Neural cell (in vitro differentiated cells): ENCODE measurements around the gene PEAR1. TPM values are rescaled to one million over a fixed set of nuclear protein-coding genes. Genes with fewer than 3 reads are reported as not detected.

Experiments
- H2AFZ ChIP-seq: fragments of 200-600, 300-800 bp; sonication (generic), shearing (Covaris generic); 2 replicates; pipeline ENCODE4 v1.6.0; 2014; ENCODE audit warnings: low read depth, mild to moderate bottlenecking, antibody characterized with exemption, low read length, moderate library complexity
- H3F3A ChIP-seq: fragments of 200-600 bp; shearing (Covaris generic); 2 replicates; pipeline ENCODE4 v1.6.1; 2016; ENCODE audit warnings: mild to moderate bottlenecking, moderate library complexity, mixed read lengths, antibody characterized with exemption, low read length; ENCODE audit not compliant: insufficient read depth, poor library complexity, severe bottlenecking
- H3K27ac ChIP-seq: fragments of 200-600, 300-800 bp; sonication (generic), shearing (Covaris generic); 2 replicates; pipeline ENCODE4 v1.5.1; 2014; ENCODE audit warnings: mild to moderate bottlenecking, low read length, moderate library complexity
- H3K27me3 ChIP-seq: fragments of 300-800, 200-600 bp; sonication (generic), shearing (Covaris generic); 2 replicates; pipeline ENCODE4 v1.6.0; 2014; ENCODE audit warnings: mild to moderate bottlenecking, low read depth, low read length, moderate library complexity; ENCODE audit not compliant: insufficient read depth
- H3K36me3 ChIP-seq: fragments of 300-800, 200-600 bp; sonication (generic), shearing (Covaris generic); 2 replicates; pipeline ENCODE4 v1.5.1; 2014; ENCODE audit warnings: mild to moderate bottlenecking, antibody characterized with exemption, low read length, moderate library complexity; ENCODE audit not compliant: insufficient read depth
- H3K4me2 ChIP-seq: fragments of 300-800, 200-600 bp; sonication (generic), shearing (Covaris generic); 2 replicates; pipeline ENCODE4 v1.6.0; 2014; ENCODE audit warnings: mild to moderate bottlenecking, low read length
- H3K4me3 ChIP-seq: fragments of 300-800, 200-600 bp; sonication (generic), shearing (Covaris generic); 2 replicates; pipeline ENCODE4 v1.5.1; 2014; ENCODE audit warnings: mild to moderate bottlenecking, low read length, moderate library complexity
- H3K79me2 ChIP-seq: fragments of 200-600 bp; shearing (Covaris generic); replicated peaks from 2 replicates; pipeline ENCODE4 v1.6.0; 2014; ENCODE audit warnings: mild to moderate bottlenecking, low read length, moderate library complexity; ENCODE audit not compliant: insufficient read depth
- H3K9ac ChIP-seq: fragments of 300-800, 200-600 bp; sonication (generic), shearing (Covaris generic); 2 replicates; pipeline ENCODE4 v1.6.1; 2016; ENCODE audit warnings: mild to moderate bottlenecking, low read length, mixed read lengths
- H3K9me2 ChIP-seq: fragments of 200-600 bp; shearing (Covaris generic); 2 replicates; pipeline ENCODE4 v1.6.1; 2016; ENCODE audit warnings: mild to moderate bottlenecking, low read length, mixed read lengths; ENCODE audit not compliant: insufficient read depth
- H3K9me3 ChIP-seq: fragments of 200-600, 300-800 bp; sonication (generic), shearing (Covaris generic); 2 replicates; pipeline ENCODE4 v1.6.1; 2016; ENCODE audit warnings: mild to moderate bottlenecking, mixed run types, low read length, moderate library complexity, mixed read lengths
- H4K20me1 ChIP-seq: fragments of 200-600 bp; shearing (Covaris generic); 2 replicates; pipeline ENCODE4 v1.6.1; 2016; ENCODE audit warnings: mild to moderate bottlenecking, mixed run types; ENCODE audit not compliant: insufficient read depth
- EP300 ChIP-seq: fragments of 450-650 bp; conservative IDR thresholded peaks from 2 replicates; pipeline ENCODE4 v1.6.1; 2014; ENCODE audit warnings: antibody characterized with exemption, mild to moderate bottlenecking, moderate library complexity; ENCODE audit not compliant: poor library complexity, severe bottlenecking
- EZH2 ChIP-seq: fragments of 200-600, 300-800 bp; shearing (Covaris generic), sonication (generic); IDR thresholded peaks from 2 replicates; pipeline ENCODE4 v1.6.1; 2014; ENCODE audit warnings: antibody characterized with exemption, low read length, borderline replicate concordance, mild to moderate bottlenecking; ENCODE audit not compliant: insufficient read depth, poor library complexity, severe bottlenecking
- MXI1 ChIP-seq: fragments of 450-650 bp; conservative IDR thresholded peaks from 2 replicates; pipeline ENCODE4 v1.6.1; 2014; ENCODE audit warnings: antibody characterized with exemption, mild to moderate bottlenecking; ENCODE audit not compliant: poor library complexity, severe bottlenecking
- POLR2AphosphoS5 ChIP-seq: IDR thresholded peaks from 2 replicates; pipeline ENCODE4 v1.6.1; 2012
- RAD21 ChIP-seq: fragments of 450-650 bp; conservative IDR thresholded peaks from 2 replicates; pipeline ENCODE4 v1.6.1; 2014; ENCODE audit warnings: antibody characterized with exemption, mild to moderate bottlenecking, moderate library complexity
- SMC3 ChIP-seq: fragments of 450-650 bp; conservative IDR thresholded peaks from 2 replicates; pipeline ENCODE4 v1.6.1; 2014; ENCODE audit warnings: antibody characterized with exemption, mild to moderate bottlenecking, moderate library complexity; ENCODE audit not compliant: poor library complexity
- TAF1 ChIP-seq: IDR thresholded peaks from 2 replicates; pipeline ENCODE4 v1.6.1; 2012; ENCODE audit warnings: low read depth
- polyA plus RNA-seq: library from polyadenylated mRNA; depleted of rRNA; stranded (reverse); fragments of >200 nt; gene quantifications from 2 replicates; pipeline ENCODE4 v1.2.3, GENCODE V29; 2014
- TF ChIP-seq, protein P1 (sequence below): IDR thresholded peaks from 2 replicates; pipeline ENCODE4 v1.6.1; 2012; ENCODE audit warnings: borderline replicate concordance
- TF ChIP-seq, protein P2 (sequence below): fragments of 450-650 bp; IDR thresholded peaks from 2 replicates; pipeline ENCODE4 v1.5.1; 2014; ENCODE audit warnings: antibody characterized with exemption, mild to moderate bottlenecking, moderate library complexity; ENCODE audit not compliant: poor library complexity, severe bottlenecking

The PEAR1 gene
- polyA plus RNA-seq, 1 donor from 2014 or later = not detected

DNA sequence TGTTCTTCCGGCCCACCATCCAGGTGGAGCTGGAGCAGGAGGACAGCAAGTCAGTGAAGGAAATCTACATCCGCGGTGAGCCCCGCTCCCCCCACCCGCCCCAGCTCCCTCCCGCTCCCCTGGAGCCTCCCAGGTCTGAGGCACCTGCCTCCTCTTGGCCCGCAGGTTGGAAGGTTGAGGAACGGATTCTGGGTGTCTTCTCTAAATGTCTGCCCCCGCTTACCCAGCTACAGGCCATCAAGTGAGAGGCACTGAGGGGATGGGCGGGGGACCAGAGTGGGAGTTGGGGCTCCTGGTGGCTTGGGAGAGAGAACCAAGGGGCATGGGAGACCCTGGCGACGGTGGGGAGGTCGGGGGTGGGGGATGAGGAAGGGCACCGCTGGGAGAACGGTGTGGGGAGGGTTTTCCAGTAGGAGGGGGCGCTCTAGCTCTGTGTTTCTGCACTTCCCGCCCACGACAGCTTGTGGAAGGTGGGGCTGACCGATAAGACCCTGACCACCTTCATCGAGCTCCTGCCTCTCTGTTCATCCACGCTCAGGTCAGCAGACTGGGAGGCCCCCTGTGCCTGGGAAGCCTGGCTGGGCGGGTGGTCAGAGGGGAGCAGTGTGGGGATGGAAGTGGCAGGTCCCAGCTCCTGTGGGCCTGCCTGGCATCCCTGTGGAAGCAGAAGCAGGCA lies 31.1 kb downstream of the PEAR1 start:
- no peak overlapping the region for H3K9ac ChIP-seq
- no peaks in the 10 kb centered on the region for H3F3A ChIP-seq
- no peaks in the 10 kb centered on the region for H3K36me3 ChIP-seq
- no peaks in the 10 kb centered on the region for H4K20me1 ChIP-seq
- no peaks in the 10 kb centered on the region for H3K79me2 ChIP-seq
- no peak overlapping the region for H3K27ac ChIP-seq
- TF ChIP-seq POLR2AphosphoS5 (no peak), RAD21 (no peak), MXI1 (no peak), EZH2 (no peak), SMC3 (no peak), TAF1 (no peak), EP300 (no peak)
- TF ChIP-seq, protein P1, sequence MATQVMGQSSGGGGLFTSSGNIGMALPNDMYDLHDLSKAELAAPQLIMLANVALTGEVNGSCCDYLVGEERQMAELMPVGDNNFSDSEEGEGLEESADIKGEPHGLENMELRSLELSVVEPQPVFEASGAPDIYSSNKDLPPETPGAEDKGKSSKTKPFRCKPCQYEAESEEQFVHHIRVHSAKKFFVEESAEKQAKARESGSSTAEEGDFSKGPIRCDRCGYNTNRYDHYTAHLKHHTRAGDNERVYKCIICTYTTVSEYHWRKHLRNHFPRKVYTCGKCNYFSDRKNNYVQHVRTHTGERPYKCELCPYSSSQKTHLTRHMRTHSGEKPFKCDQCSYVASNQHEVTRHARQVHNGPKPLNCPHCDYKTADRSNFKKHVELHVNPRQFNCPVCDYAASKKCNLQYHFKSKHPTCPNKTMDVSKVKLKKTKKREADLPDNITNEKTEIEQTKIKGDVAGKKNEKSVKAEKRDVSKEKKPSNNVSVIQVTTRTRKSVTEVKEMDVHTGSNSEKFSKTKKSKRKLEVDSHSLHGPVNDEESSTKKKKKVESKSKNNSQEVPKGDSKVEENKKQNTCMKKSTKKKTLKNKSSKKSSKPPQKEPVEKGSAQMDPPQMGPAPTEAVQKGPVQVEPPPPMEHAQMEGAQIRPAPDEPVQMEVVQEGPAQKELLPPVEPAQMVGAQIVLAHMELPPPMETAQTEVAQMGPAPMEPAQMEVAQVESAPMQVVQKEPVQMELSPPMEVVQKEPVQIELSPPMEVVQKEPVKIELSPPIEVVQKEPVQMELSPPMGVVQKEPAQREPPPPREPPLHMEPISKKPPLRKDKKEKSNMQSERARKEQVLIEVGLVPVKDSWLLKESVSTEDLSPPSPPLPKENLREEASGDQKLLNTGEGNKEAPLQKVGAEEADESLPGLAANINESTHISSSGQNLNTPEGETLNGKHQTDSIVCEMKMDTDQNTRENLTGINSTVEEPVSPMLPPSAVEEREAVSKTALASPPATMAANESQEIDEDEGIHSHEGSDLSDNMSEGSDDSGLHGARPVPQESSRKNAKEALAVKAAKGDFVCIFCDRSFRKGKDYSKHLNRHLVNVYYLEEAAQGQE = no peak
- TF ChIP-seq, protein P2, sequence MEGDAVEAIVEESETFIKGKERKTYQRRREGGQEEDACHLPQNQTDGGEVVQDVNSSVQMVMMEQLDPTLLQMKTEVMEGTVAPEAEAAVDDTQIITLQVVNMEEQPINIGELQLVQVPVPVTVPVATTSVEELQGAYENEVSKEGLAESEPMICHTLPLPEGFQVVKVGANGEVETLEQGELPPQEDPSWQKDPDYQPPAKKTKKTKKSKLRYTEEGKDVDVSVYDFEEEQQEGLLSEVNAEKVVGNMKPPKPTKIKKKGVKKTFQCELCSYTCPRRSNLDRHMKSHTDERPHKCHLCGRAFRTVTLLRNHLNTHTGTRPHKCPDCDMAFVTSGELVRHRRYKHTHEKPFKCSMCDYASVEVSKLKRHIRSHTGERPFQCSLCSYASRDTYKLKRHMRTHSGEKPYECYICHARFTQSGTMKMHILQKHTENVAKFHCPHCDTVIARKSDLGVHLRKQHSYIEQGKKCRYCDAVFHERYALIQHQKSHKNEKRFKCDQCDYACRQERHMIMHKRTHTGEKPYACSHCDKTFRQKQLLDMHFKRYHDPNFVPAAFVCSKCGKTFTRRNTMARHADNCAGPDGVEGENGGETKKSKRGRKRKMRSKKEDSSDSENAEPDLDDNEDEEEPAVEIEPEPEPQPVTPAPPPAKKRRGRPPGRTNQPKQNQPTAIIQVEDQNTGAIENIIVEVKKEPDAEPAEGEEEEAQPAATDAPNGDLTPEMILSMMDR = no peak
- peak overlapping the region; percentile 55 for H3K4me3 ChIP-seq
- H2AFZ ChIP-seq = no peak overlapping the region
- no peak overlapping the region for H3K4me2 ChIP-seq
- peaks cover 92% of the 10 kb centered on the region for H3K27me3 ChIP-seq
- H3K9me2 ChIP-seq = no peaks in the 10 kb centered on the region
- no peaks in the 10 kb centered on the region for H3K9me3 ChIP-seq

DNA sequence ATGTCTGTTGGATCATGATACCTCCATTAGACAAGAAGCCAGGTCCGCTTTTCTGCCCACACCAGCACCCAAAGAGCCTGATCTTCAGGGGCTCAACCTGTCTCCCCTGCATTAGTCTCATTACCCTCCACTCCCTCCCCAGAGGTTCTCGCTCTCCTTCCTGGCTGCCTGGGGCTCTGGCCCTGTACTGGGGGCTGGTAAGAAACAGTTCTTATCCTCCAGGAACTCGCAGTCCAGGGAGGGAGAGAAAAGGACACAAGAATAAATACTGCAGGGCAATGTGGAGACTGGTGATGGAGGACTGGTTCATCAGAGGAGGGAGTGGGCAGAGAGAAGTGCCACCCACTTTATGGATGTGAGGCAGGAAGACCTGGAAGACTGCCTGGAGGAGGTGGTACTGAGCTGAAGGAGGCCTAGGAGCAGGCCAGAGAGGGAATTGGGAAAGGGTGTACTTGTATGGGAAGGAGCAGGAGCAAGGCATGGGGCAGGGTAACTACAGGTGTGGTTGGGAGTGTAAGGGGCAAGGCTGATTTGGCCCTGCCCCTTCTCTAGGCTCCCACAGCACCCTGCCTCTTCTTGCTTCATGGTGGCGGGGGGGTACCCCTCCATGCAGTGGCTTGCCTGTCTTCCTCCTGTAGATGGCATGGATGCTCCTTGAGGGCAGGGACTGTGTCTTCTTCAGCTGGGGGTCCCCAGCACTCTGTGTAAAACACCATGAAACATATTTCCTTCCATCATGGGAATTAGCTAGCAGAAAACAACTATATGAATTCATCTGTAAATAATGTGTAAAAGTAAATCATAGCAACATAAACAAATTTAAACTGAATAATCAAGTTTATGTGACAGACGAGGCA lies 31.9 kb downstream of the PEAR1 start:
- H3K9ac ChIP-seq = no peak overlapping the region
- no peak for TF ChIP-seq RAD21
- no peak for TF ChIP-seq EZH2
- no peak for TF ChIP-seq EP300
- no peak for TF ChIP-seq SMC3
- TF ChIP-seq, protein P2 = no peak
- TF ChIP-seq MXI1 = no peak
- TF ChIP-seq, protein P1 = no peak
- no peak for TF ChIP-seq TAF1
- TF ChIP-seq POLR2AphosphoS5 = no peak

More for the DNA sequence above, 31.9 kb downstream of the PEAR1 start:
- H3K36me3 ChIP-seq = no peaks in the 10 kb centered on the region
- no peaks in the 10 kb centered on the region for H3K9me2 ChIP-seq
- H3K9me3 ChIP-seq = no peaks in the 10 kb centered on the region
- H3K27ac ChIP-seq = no peak overlapping the region
- no peaks in the 10 kb centered on the region for H3F3A ChIP-seq
- H3K79me2 ChIP-seq = no peaks in the 10 kb centered on the region
- H3K4me3 ChIP-seq = no peak overlapping the region
- no peak overlapping the region for H3K4me2 ChIP-seq
- peaks cover 84% of the 10 kb centered on the region for H3K27me3 ChIP-seq
- no peaks in the 10 kb centered on the region for H4K20me1 ChIP-seq
- no peak overlapping the region for H2AFZ ChIP-seq
